ENCODE data around the gene OR6Y1.

Gene OR6Y1, protein sequence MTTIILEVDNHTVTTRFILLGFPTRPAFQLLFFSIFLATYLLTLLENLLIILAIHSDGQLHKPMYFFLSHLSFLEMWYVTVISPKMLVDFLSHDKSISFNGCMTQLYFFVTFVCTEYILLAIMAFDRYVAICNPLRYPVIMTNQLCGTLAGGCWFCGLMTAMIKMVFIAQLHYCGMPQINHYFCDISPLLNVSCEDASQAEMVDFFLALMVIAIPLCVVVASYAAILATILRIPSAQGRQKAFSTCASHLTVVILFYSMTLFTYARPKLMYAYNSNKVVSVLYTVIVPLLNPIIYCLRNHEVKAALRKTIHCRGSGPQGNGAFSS

DNA sequence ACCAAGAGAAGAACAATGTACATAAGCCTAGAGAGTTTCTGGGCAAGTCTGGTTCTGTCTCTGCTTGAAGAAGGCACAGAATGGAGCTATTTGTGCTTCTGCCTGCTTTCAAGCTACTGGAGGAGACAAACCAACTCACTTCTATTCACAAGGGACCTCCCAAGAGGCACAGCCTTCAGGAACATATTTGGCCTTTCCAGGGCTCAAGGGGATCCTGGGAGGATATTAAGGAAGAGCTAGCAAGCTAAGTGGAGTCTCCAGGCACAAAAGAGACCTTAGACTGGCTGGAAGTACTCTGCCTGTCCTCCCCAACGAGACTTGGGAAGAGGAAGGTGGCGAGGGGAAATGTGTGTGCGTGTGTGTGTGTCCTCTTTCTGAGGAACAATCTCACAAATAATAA, at the start of gene OR6Y1:
Gene OR6Y1, minus strand, starts transcription at position 54 of the 400 bp plus-strand sequence. CDS start 6,300 bp downstream, outside the sequence.
- POLR2A ChIA-PET: no interaction called here
- TF ChIP-seq, protein P1, sequence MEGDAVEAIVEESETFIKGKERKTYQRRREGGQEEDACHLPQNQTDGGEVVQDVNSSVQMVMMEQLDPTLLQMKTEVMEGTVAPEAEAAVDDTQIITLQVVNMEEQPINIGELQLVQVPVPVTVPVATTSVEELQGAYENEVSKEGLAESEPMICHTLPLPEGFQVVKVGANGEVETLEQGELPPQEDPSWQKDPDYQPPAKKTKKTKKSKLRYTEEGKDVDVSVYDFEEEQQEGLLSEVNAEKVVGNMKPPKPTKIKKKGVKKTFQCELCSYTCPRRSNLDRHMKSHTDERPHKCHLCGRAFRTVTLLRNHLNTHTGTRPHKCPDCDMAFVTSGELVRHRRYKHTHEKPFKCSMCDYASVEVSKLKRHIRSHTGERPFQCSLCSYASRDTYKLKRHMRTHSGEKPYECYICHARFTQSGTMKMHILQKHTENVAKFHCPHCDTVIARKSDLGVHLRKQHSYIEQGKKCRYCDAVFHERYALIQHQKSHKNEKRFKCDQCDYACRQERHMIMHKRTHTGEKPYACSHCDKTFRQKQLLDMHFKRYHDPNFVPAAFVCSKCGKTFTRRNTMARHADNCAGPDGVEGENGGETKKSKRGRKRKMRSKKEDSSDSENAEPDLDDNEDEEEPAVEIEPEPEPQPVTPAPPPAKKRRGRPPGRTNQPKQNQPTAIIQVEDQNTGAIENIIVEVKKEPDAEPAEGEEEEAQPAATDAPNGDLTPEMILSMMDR (IDR thresholded peaks at IDR 0.05; ENCODE audit: control extremely low read depth, extremely low read depth, low read depth, missing control alignments): no peak
- no peak for DNase-seq (ENCODE audit: extremely low spot score)
- CTCF ChIA-PET: interaction anchor here (0.8 kb wide), 1 partner anchor 9 kb away, joined by 3 read pairs; no protein-coding TSS in a partner anchor

DNA sequence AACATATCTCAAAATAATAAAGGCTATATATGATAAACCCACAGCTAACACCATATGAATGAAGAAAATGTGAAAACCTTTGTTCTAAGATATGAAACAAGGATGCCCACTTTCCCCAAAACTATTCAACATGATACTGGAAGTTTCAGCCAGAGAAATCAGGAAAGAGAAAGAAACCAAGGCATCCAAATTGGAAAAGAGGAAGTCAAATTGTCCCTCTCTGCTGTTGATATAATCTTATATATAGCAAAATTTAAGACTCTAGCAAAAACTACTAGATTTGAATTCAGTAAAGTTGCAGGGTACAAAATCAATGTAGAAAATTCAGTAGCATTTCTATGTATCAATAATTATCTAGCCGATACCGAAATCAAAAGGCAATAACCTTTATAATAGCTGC, 46.5 kb upstream of the OR6Y1 start:
- no peak for DNase-seq (ENCODE audit: extremely low spot score)
- ChIA-PET POLR2A (no interaction called here), CTCF (no interaction called here)
- TF ChIP-seq, protein P1 (IDR thresholded peaks at IDR 0.05; ENCODE audit: control extremely low read depth, extremely low read depth, low read depth, missing control alignments): no peak

DNA sequence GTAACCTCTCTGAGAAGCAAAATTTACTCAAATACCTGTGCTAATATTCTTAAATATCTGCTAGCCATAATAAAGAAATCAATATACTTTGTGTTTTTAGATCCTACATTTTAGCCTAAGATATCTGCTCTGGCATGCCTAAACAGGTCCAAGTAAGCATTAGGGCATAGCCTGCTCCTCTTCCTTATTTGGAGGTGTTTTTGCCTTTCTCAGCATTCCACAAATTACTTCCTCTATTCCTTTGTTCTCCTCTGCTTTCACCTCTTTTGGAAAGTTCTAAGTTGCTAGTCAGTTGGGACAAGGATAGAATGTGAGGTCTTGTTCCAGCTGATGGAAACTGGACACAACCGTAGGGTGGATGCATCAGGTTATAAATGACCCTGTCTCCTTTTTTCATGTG, 32.7 kb upstream of the OR6Y1 start:
- ChIA-PET CTCF (interaction anchor here (0.8 kb wide), 1 partner anchor 627 kb away, joined by 3 read pairs; no protein-coding TSS in a partner anchor), POLR2A (no interaction called here)
- DNase-seq (ENCODE audit: extremely low spot score): no peak
- TF ChIP-seq, protein P1 (IDR thresholded peaks at IDR 0.05; ENCODE audit: control extremely low read depth, extremely low read depth, low read depth, missing control alignments): no peak

DNA sequence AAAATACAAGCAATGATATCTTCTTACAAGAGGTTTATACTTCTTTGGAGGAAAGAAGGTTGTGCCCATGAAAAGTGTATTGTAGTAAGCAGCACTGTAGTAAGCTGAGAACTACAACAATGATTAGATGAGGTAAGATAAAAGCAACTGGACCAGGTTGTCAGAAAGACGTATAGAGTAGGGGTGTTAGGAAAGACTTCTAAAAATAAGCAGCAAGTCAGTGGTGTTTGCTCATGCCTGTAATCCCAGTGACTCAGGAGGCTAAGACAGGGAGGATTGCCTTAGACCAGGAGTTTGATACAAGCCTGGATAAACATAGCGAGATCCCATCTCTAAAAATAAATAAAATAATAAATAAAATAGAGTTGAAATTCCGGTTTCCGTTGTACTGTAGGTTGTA, 29.8 kb upstream of the OR6Y1 start:
- DNase-seq (ENCODE audit: extremely low spot score): no peak
- TF ChIP-seq, protein P1 (IDR thresholded peaks at IDR 0.05; ENCODE audit: control extremely low read depth, extremely low read depth, low read depth, missing control alignments): no peak
- ChIA-PET CTCF (no interaction called here), POLR2A (no interaction called here)

DNA sequence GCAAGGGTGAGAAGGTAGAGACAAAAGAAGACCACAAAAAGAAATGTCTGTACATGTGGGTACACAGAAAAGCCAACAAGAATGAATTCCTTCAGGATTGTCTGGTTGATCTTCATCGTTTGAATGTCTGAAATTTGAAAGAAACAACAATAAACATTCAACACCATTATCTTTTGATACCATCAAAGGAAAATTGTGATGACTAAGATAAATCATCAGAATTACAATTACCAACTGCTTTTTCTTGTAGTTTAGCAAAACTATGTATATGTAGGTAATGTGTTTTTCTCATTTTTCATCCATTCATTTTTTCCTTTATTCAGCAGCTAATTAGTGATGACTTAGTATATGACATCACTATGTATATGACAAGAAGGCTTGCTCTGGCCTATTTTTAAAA, 25.5 kb upstream of the OR6Y1 start, which contains the start of gene OR10X1:
Gene OR10X1, minus strand, starts transcription at position 167 of the 400 bp plus-strand sequence. Its CDS starts 0 bp downstream, at position 167.
- TF ChIP-seq, protein P1 (IDR thresholded peaks at IDR 0.05; ENCODE audit: control extremely low read depth, extremely low read depth, low read depth, missing control alignments): no peak
- DNase-seq (ENCODE audit: extremely low spot score): no peak
- ChIA-PET CTCF (no interaction called here), POLR2A (no interaction called here)

- ChIA-PET POLR2A (no interaction called here), CTCF (no interaction called here)
- TF ChIP-seq, protein P1 (IDR thresholded peaks at IDR 0.05; ENCODE audit: control extremely low read depth, extremely low read depth, low read depth, missing control alignments): no peak
- no peak for DNase-seq (ENCODE audit: extremely low spot score)
Observed at GRCh38 chr1:158577561-158577960, 23.4 kb upstream of the OR6Y1 start.

All from GM10248 (cell line).